Osteocyte (in vitro differentiated cells): ENCODE data around the gene ANKRD39. TPM values are rescaled to one million over a fixed set of nuclear protein-coding genes. Genes with fewer than 3 reads are reported as not detected.

Experiments
- DNase-seq: peaks from one replicate; pipeline ENCODE4 v3.0.0; 2021; ENCODE audit warnings: mixed read lengths; ENCODE audit not compliant: unreplicated experiment; ENCODE audit errors: extremely low spot score
- H3K27ac Mint-ChIP-seq: one replicate; pipeline ENCODE4 v1.8.0; 2021; ENCODE audit warnings: mild to moderate bottlenecking, mixed read lengths; ENCODE audit not compliant: unreplicated experiment
- H3K27me3 Mint-ChIP-seq: one replicate; pipeline ENCODE4 v1.8.0; 2021; ENCODE audit warnings: mixed read lengths; ENCODE audit not compliant: unreplicated experiment
- H3K36me3 Mint-ChIP-seq: one replicate; pipeline ENCODE4 v1.8.0; 2021; ENCODE audit warnings: mixed read lengths; ENCODE audit not compliant: unreplicated experiment
- H3K4me1 Mint-ChIP-seq: one replicate; pipeline ENCODE4 v1.8.0; 2021; ENCODE audit warnings: mixed read lengths; ENCODE audit not compliant: unreplicated experiment
- H3K4me3 Mint-ChIP-seq: one replicate; pipeline ENCODE4 v1.8.0; 2021; ENCODE audit warnings: mild to moderate bottlenecking, moderate library complexity, mixed read lengths; ENCODE audit not compliant: unreplicated experiment
- H3K9me3 Mint-ChIP-seq: one replicate; pipeline ENCODE4 v1.8.0; 2021; ENCODE audit warnings: mixed read lengths; ENCODE audit not compliant: unreplicated experiment
- CTCF ChIP-seq: fragments of 200-600 bp; sonication (generic); IDR thresholded peaks from 2 replicates; pipeline ENCODE4 v1.5.0; 2021; ENCODE audit warnings: antibody characterized with exemption, mild to moderate bottlenecking, moderate library complexity
- total RNA-seq: library from RNA; stranded (reverse); gene quantifications from 2 replicates; pipeline ENCODE4 v1.2.1, GENCODE V29; 2021

Gene ANKRD39
- total RNA-seq, 1 donor from 2014 or later = 12.4 TPM

- Mint-ChIP-seq H3K9me3 (no peaks in the 10 kb centered on the region), H3K36me3 (no peaks in the 10 kb centered on the region), H3K4me3 (no peak overlapping the region), H3K4me1 (peaks cover 41% of the 10 kb centered on the region), H3K27me3 (no peaks in the 10 kb centered on the region), H3K27ac (no peak overlapping the region)
- no peak for TF ChIP-seq CTCF
- no peak for DNase-seq
These were observed 16.5 kb upstream of the ANKRD39 start for GRCh38 chr2:96874198-96874831.

- H3K36me3 Mint-ChIP-seq = no peaks in the 10 kb centered on the region
- H3K4me1 Mint-ChIP-seq = peaks cover 41% of the 10 kb centered on the region
- H3K27ac Mint-ChIP-seq = no peak overlapping the region
- H3K4me3 Mint-ChIP-seq = no peak overlapping the region
- H3K9me3 Mint-ChIP-seq = no peaks in the 10 kb centered on the region
- TF ChIP-seq CTCF = no peak
- no peak for DNase-seq
- H3K27me3 Mint-ChIP-seq = no peaks in the 10 kb centered on the region
These were observed 15.9 kb upstream of the ANKRD39 start for GRCh38 chr2:96873651-96874096.

GRCh38 chr2:96872591-96873349, 15.0 kb upstream of the ANKRD39 start:
- Mint-ChIP-seq H3K4me1 (peaks cover 40% of the 10 kb centered on the region), H3K36me3 (peaks cover under 1% of the 10 kb centered on the region), H3K9me3 (no peaks in the 10 kb centered on the region), H3K27me3 (no peaks in the 10 kb centered on the region), H3K27ac (no peak overlapping the region), H3K4me3 (no peak overlapping the region)
- TF ChIP-seq CTCF = no peak
- DNase-seq = no peak

- H3K36me3 Mint-ChIP-seq = peaks cover 5% of the 10 kb centered on the region
- H3K4me3 Mint-ChIP-seq = peak overlapping the region; percentile 68
- H3K4me1 Mint-ChIP-seq = peaks cover 34% of the 10 kb centered on the region
- no peak overlapping the region for H3K27ac Mint-ChIP-seq
- H3K9me3 Mint-ChIP-seq = no peaks in the 10 kb centered on the region
- no peak for TF ChIP-seq CTCF
- H3K27me3 Mint-ChIP-seq = no peaks in the 10 kb centered on the region
- no peak for DNase-seq
These were observed 12.9 kb upstream of the ANKRD39 start for GRCh38 chr2:96870626-96871255.
